Measurements from ENCODE around the gene WDR93.

- TF ChIP-seq EP300 (IDR thresholded peaks at IDR 0.05; ENCODE audit: borderline replicate concordance) (no peak), CREB1 (IDR thresholded peaks at IDR 0.05; ENCODE audit: low read depth) (no peak), TAF1 (IDR thresholded peaks at IDR 0.05; ENCODE audit: low read depth) (no peak), REST (IDR thresholded peaks at IDR 0.05; ENCODE audit: low read depth) (no peak), RAD21 (IDR thresholded peaks at IDR 0.05; ENCODE audit: low read depth) (no peak), TEAD4 (IDR thresholded peaks at IDR 0.05) (no peak), TCF12 (IDR thresholded peaks at IDR 0.05; ENCODE audit: low read depth) (no peak), EGR1 (IDR thresholded peaks at IDR 0.05) (no peak), YY1 (IDR thresholded peaks at IDR 0.05; ENCODE audit: low read depth) (no peak)
- TF ChIP-seq, protein P1, sequence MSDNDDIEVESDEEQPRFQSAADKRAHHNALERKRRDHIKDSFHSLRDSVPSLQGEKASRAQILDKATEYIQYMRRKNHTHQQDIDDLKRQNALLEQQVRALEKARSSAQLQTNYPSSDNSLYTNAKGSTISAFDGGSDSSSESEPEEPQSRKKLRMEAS (IDR thresholded peaks at IDR 0.05) = no peak
- TF ChIP-seq, protein P2, sequence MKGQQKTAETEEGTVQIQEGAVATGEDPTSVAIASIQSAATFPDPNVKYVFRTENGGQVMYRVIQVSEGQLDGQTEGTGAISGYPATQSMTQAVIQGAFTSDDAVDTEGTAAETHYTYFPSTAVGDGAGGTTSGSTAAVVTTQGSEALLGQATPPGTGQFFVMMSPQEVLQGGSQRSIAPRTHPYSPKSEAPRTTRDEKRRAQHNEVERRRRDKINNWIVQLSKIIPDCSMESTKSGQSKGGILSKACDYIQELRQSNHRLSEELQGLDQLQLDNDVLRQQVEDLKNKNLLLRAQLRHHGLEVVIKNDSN (IDR thresholded peaks at IDR 0.05) = no peak
Observed at GRCh38 chr15:89747708-89748682, 57.4 kb downstream of the WDR93 start.
